IMR-90 (cell line): Measurements from ENCODE around the gene ALG6. TPM values are rescaled to one million over a fixed set of nuclear protein-coding genes. Genes with fewer than 3 reads are reported as not detected.

Source experiments
- ATAC-seq: fragments of 200-7000 bp; cut with Tn5 transposase; 2 replicates; pipeline ENCODE4 v1.9.1; 2020; ENCODE audit warnings: low read depth, mild to moderate bottlenecking, moderate library complexity
- BruUV-seq: library from RNA; stranded (reverse); fragments of 400-500 nt; replicated peaks from 2 replicates; lab custom pipeline; 2021; lab: Mats Ljungman, UMichigan
- CTCF ChIA-PET: fragments of 300-600 bp; formaldehyde crosslinking; extraction: SDS; loops from one replicate; lab custom pipeline; 2021; ENCODE audit warnings: antibody characterized with exemption; lab: Yijun Ruan, JAX
- POLR2A ChIA-PET: fragments of 300-600 bp; sonication (Branson Sonifier 250); formaldehyde crosslinking; loops from one replicate; lab custom pipeline; 2022; ENCODE audit warnings: antibody characterized with exemption; ENCODE audit not compliant: unreplicated experiment; lab: Charles Lee
- DNase-seq: peaks from one replicate; pipeline ENCODE4 v3.0.0; 2013
- H2AFZ ChIP-seq: replicated peaks from 2 replicates; pipeline ENCODE3; 2013; ENCODE audit warnings: low read length, mild to moderate bottlenecking; ENCODE audit not compliant: poor library complexity
- H2AK5ac ChIP-seq: 2 replicates; pipeline ENCODE4 v1.6.1; 2013; ENCODE audit warnings: low read depth, low read length, inconsistent platforms
- H2AK9ac ChIP-seq: replicated peaks from 2 replicates; pipeline ENCODE3; 2013; ENCODE audit warnings: mild to moderate bottlenecking, low read depth, low read length, moderate library complexity; ENCODE audit not compliant: poor library complexity
- H2BK120ac ChIP-seq: 2 replicates; pipeline ENCODE4 v1.6.1; 2013; ENCODE audit warnings: low read depth, low read length, inconsistent platforms
- H2BK15ac ChIP-seq: 3 replicates; pipeline ENCODE4 v1.6.1; 2013; ENCODE audit warnings: low read depth, low read length, inconsistent platforms
- H2BK20ac ChIP-seq: 2 replicates; pipeline ENCODE4 v1.6.1; 2013; ENCODE audit warnings: low read depth, mild to moderate bottlenecking, inconsistent platforms, low read length, moderate library complexity
- H2BK5ac ChIP-seq: 2 replicates; pipeline ENCODE4 v1.6.1; 2013; ENCODE audit warnings: mild to moderate bottlenecking, low read depth, low read length, inconsistent platforms; ENCODE audit not compliant: poor library complexity, severe bottlenecking
- H3K14ac ChIP-seq: replicated peaks from 2 replicates; pipeline ENCODE4 v1.6.1; 2013; ENCODE audit warnings: low read depth, low read length, inconsistent platforms
- H3K18ac ChIP-seq: 2 replicates; pipeline ENCODE4 v1.6.1; 2013; ENCODE audit warnings: low read depth, low read length, control low read depth
- H3K23ac ChIP-seq: 2 replicates; pipeline ENCODE4 v1.6.1; 2013; ENCODE audit warnings: low read depth, low read length, inconsistent platforms
- H3K27ac ChIP-seq: 2 replicates; pipeline ENCODE4 v1.5.1; 2013; ENCODE audit warnings: mild to moderate bottlenecking, control low read depth, low read length; ENCODE audit not compliant: insufficient read depth
- H3K27me3 ChIP-seq: 2 replicates; pipeline ENCODE4 v1.6.1; 2013; ENCODE audit warnings: low read length; ENCODE audit not compliant: control insufficient read depth, insufficient read depth
- H3K36me3 ChIP-seq: 2 replicates; pipeline ENCODE4 v1.6.1; 2013; ENCODE audit warnings: low read length, mixed read lengths; ENCODE audit not compliant: control insufficient read depth, insufficient read depth
- H3K4ac ChIP-seq: 2 replicates; pipeline ENCODE4 v1.6.1; 2013; ENCODE audit warnings: low read depth, low read length, inconsistent platforms
- H3K4me1 ChIP-seq: 2 replicates; pipeline ENCODE4 v1.6.1; 2013; ENCODE audit warnings: low read length, mixed read lengths; ENCODE audit not compliant: control insufficient read depth, insufficient read depth
- H3K4me2 ChIP-seq: 2 replicates; pipeline ENCODE4 v1.6.1; 2013; ENCODE audit warnings: low read depth, mild to moderate bottlenecking, control low read depth, low read length, moderate library complexity
- H3K4me3 ChIP-seq: 2 replicates; pipeline ENCODE4 v1.5.1; 2013; ENCODE audit warnings: low read depth, mild to moderate bottlenecking, control low read depth, low read length, moderate library complexity; ENCODE audit not compliant: insufficient read depth
- H3K56ac ChIP-seq: 2 replicates; pipeline ENCODE4 v1.6.1; 2013; ENCODE audit warnings: low read length, inconsistent platforms; ENCODE audit not compliant: insufficient read depth; ENCODE audit errors: extremely low read depth
- H3K79me1 ChIP-seq, 2 experiments: 2 replicates each; pipeline ENCODE4 v1.6.1; 2013; ENCODE audit warnings: low read length in 2 of 2, inconsistent platforms in 1 of 2, low read depth in 1 of 2
- H3K9ac ChIP-seq: 2 replicates; pipeline ENCODE4 v1.6.1; 2013; ENCODE audit warnings: low read depth, low read length, control low read depth
- H3K9me1 ChIP-seq: 2 replicates; pipeline ENCODE4 v1.6.1; 2013; ENCODE audit warnings: low read length, inconsistent platforms; ENCODE audit not compliant: insufficient read depth
- H3K9me3 ChIP-seq: 2 replicates; pipeline ENCODE4 v1.6.1; 2013; ENCODE audit warnings: low read length; ENCODE audit not compliant: control insufficient read depth, insufficient read depth
- H4K20me1 ChIP-seq: 2 replicates; pipeline ENCODE4 v1.6.1; 2013; ENCODE audit warnings: low read length, inconsistent platforms; ENCODE audit not compliant: insufficient read depth
- H4K5ac ChIP-seq: 2 replicates; pipeline ENCODE4 v1.6.1; 2013; ENCODE audit warnings: mild to moderate bottlenecking, low read depth, low read length, control low read depth
- H4K8ac ChIP-seq, 2 experiments: 2 replicates each; pipeline ENCODE4 v1.6.1; 2013; ENCODE audit warnings: low read depth in 2 of 2, low read length in 2 of 2, control low read depth in 1 of 2, inconsistent platforms in 1 of 2
- H4K91ac ChIP-seq: 2 replicates; pipeline ENCODE4 v1.6.1; 2013; ENCODE audit warnings: low read depth, low read length, inconsistent platforms; ENCODE audit not compliant: insufficient read depth
- CHD1 ChIP-seq: IDR thresholded peaks from 2 replicates; pipeline ENCODE4 v1.6.1; 2012; ENCODE audit warnings: low read depth, low read length, improper control_type of control experiment
- NFE2L2 ChIP-seq: fragments of 150-350 bp; IDR thresholded peaks from 2 replicates; pipeline ENCODE4 v1.6.1; 2016; ENCODE audit warnings: low read depth, mild to moderate bottlenecking, low read length
- WGBS, 2 experiments: methylation state at CpG; one replicate each; pipeline versions ENCODE4 v1.1.5 to v1.1.7; 2013; ENCODE audit warnings: missing lambda C conversion rate in 2 of 2; ENCODE audit not compliant: insufficient read length in 1 of 2; ENCODE audit errors: extremely low coverage in 2 of 2; 5-methylcytosine and 5-hydroxymethylcytosine counted together
- dilution Hi-C: fragments of 300-500 bp; cut with HindIII; formaldehyde crosslinking; loops from one replicate; pipeline ENCODE4 v1.14.3; 2018; ENCODE audit warnings: low sequenced_read_pairs; ENCODE audit not compliant: unreplicated experiment
- in situ Hi-C: fragments of 300-500 bp; cut with MboI; formaldehyde crosslinking; loops from 3 replicates; pipeline ENCODE4 v1.14.3; 2019; ENCODE audit warnings: low sequenced_read_pairs, inconsistent platforms, mixed read lengths
- intact Hi-C: fragments of 100-400 bp; cut with micrococcal nuclease; formaldehyde crosslinking; loops from 2 replicates; pipeline ENCODE4 v1.10.0; 2022
- polyA plus RNA-seq, 3 experiments: library from polyadenylated mRNA; depleted of rRNA; stranded (reverse); fragments of >200 nt; gene quantifications; 2 replicates each; pipeline ENCODE4 v1.2.3, GENCODE V29; 2012; ENCODE audit warnings: low replicate concordance in 1 of 3
- total RNA-seq: library from RNA; depleted of rRNA; stranded (reverse); fragments of >200 nt; gene quantifications from 2 replicates; pipeline ENCODE4 v1.2.3, GENCODE V29; 2012

The ALG6 gene
- total and polyA plus RNA-seq, 2 of the 4 experiments (the other 2 are of a cell fraction): 4.8 to 6.5 TPM

DNA sequence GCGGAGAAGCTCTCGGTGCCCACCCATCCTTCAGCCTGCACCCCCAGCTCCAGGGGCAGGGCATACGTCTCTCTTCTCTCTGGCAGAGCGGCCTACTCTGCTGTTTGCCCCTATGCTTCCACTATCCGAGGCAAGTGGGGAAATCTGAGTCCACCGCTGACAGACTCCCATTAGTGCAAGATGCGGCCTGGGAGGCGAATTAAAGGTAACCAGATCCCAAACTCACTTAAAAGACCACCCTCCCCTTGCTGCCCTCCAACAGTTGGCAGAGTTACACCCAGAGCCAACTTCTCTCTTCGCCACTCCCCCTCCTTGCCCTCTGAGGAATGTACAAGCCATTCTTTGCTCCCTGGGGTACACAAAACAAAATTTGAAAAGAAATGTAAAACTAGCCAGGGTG is 38.6 kb upstream of the ALG6 start:
- H3K4me1 ChIP-seq: no peaks in the 10 kb centered on the region; the same call in 1 of the 2 replicates
- intact Hi-C loops (loop anchor here (5.0 kb wide), 2 partner anchors 194 to 209 kb away; partner anchors contain the start of genes EFCAB7 and ITGB3BP), dilution Hi-C loops (no loop called here), in situ Hi-C loops (loop anchor here (10.0 kb wide), 2 partner anchors 126 to 196 kb away; partner anchors contain the start of genes EFCAB7 and ITGB3BP)
- no peaks in the 10 kb centered on the region for H3K79me1 ChIP-seq
- DNase-seq: no peak
- no peak overlapping the region for H3K56ac ChIP-seq
- no peak overlapping the region for H2BK15ac ChIP-seq
- no peak for TF ChIP-seq NFE2L2
- TF ChIP-seq CHD1: no peak
- no peak overlapping the region for H4K8ac ChIP-seq
- H2AFZ ChIP-seq: no peak overlapping the region
- H3K23ac ChIP-seq: no peak overlapping the region
- H2AK9ac ChIP-seq: no peak overlapping the region
- H3K9me1 ChIP-seq: no peaks in the 10 kb centered on the region
- no peak overlapping the region for H4K5ac ChIP-seq
- no peak overlapping the region for H2AK5ac ChIP-seq
- no peaks in the 10 kb centered on the region for H4K20me1 ChIP-seq
- no TSS peak for BruUV-seq
- CTCF ChIA-PET: interaction anchor here (1.1 to 1.3 kb wide), 2 partner anchors 12 to 33 kb away, joined by 3 read pairs; no protein-coding TSS in a partner anchor
- WGBS, 2 experiments: 77% methylated on average over 4 of the region's 9 CpGs; no CpG with 5 or more reads in 1 of the 2 experiments
- H2BK5ac ChIP-seq: no peak overlapping the region
- no peak overlapping the region for H4K91ac ChIP-seq
- H3K9me3 ChIP-seq: peaks cover 10% of the 10 kb centered on the region
- ATAC-seq: no peak
- H3K14ac ChIP-seq: no peak overlapping the region
- H3K4me2 ChIP-seq: no peak overlapping the region
- peaks cover 76% of the 10 kb centered on the region for H3K27me3 ChIP-seq
- H2BK120ac ChIP-seq: no peak overlapping the region
- POLR2A ChIA-PET: no interaction called here
- H3K4ac ChIP-seq: no peak overlapping the region
- no peak overlapping the region for H3K27ac ChIP-seq
- H3K36me3 ChIP-seq: no peaks in the 10 kb centered on the region
- H3K4me3 ChIP-seq: no peak overlapping the region
- no peak overlapping the region for H2BK20ac ChIP-seq
- no peak overlapping the region for H3K18ac ChIP-seq
- no peak overlapping the region for H3K9ac ChIP-seq
